Stimulated activated CD4-positive, alpha-beta T cell treated with anti-CD3 and anti-CD28 coated beads, TNF-alpha, amount 100 ng/mL, for 48 hours (primary cell): ENCODE data around the gene ASMT.
A peak's percentile ranks its signal among the peaks of the same experiment; 100 is the strongest.
"Not testable (repeated sequence)": the region's sequence is repeated elsewhere in the genome, so short reads cannot be mapped to it uniquely, and the experiment has no call there.

ENCODE experiments used
- DNase-seq, 3 donors: peaks; one replicate each; pipeline ENCODE4 v3.0.0-alpha.2; 2020; ENCODE audit warnings: low read depth in 3 of 3

ASMT gene

DNA sequence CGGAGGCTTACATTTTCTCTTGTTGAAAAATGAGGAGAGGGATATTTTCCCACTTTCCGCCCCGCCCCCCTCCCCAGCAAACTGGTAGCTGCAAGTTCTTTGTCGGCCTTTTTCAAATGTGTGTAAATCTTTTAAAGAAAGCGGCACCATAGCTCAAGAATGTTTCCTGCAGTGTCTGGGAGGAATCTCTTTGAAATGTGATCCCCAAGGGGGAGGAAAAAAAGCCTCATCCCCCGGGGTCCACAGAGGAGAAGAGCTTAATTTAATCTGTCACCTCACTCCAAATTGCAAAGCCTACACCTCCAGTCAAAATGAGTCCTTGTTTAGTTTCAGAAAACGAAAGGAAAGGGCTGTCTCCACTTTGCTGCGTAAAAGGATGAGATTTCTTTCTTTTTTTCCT lies 34.8 kb downstream of the ASMT start:
- DNase-seq, result no peak

DNA sequence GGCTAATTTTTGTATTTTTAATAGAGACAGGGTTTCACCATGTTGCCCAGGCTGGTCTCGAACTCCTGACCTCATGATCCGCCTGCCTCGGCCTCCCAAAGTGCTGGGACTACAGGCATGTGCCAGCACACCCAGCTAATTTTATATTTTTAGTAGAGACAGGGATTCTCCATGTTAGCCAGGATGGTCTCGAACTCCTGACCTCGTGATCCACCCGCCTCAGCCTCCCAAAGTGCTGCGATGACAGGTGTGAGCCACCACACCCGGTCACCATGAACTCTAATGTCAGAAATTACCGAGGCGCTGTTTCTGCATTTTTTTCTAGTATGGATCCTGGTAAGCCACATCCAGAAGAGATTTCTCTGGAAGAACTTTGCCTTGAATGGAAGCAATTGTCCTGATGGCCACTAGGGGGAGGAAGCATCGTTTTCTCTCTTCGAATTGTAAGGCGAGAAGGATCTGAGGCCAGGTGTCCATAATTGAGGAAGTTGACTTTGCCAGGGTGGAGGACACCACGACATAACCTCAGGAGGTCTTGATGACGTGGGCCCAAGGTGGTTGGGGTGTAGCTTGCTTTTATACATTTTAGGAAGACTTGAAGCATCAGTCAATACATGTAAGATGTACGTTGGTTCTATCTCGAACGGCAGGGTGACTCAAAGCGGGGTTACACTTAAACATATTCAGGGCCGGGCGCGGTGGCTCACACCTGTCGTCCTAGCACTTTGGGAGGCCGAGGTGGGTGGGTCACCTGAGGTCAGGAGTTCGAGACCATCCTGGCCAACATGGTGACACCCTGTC lies 37.4 kb downstream of the ASMT start:
- DNase-seq, result not testable (repeated sequence)

DNA sequence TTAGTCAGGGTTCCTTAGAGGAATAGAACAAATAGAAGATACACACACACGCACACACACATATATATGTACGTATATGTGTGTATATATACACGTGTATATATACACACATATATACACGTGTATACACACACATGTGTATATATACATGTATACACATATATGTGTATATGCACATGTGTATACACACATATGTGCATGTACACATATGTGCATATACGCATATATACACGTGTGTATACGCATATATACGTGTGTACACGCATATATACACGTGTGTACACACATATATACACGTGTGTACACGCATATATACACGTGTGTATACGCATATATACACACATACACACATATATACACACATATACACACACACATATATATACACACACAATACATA lies 41.5 kb downstream of the ASMT start:
- no peak for DNase-seq

DNA sequence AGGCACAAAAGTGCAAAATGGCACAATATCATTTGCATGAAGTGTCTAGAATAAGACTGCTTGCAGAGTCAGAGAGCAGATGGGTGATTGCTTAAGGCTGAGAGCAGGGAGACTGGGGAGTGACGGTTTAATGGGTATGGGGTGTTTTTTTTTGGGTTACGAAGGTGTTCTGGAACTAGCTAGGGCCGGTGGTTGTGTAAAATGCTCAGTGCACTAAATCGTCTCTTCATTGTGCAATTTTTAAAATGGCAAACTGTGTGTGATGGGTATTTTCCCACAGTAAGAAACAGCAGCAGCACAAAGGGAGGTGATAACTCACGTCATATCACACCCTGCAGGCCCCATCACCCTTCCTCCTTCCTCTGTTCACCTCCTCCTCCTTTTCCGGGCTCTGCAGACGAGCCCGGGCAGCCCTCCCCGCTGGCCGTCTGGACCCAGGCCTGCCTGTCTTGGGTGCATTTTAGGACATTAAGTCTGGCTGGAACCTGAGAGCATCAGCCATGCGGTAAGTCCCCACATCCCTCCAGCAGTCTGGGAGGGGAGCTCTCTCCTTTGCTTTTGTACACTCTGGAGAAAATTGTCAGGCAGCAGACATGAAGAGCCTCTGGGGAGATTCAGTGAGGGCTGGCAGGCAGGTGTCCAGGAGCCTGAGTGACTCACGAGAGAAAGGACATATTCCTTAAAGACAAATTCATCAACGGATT lies 42.7 kb downstream of the ASMT start:
- DNase-seq, result peak in 2 of 3 donors; percentile 26 to 52

DNA sequence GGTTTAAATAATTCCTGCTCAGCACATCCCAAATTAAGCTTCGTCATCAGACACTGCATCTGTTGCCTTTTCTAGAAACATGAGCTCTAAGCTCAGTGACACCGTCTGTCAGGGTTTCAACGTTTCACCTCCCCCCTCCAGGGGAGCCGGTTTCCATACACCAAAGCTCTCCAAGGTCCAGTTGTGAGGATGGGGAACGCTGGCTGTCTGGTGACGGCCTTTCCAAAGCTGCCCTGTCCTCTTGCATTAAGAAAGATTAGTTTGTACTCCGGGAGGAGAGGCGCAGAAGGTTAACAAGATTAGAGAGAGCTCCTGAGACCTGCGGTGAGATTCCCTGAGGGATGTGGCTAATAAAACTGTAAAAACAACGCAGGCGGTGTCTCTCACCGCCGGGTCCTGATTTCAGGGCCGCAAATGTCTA lies 43.2 kb downstream of the ASMT start:
- DNase-seq, result no peak

DNA sequence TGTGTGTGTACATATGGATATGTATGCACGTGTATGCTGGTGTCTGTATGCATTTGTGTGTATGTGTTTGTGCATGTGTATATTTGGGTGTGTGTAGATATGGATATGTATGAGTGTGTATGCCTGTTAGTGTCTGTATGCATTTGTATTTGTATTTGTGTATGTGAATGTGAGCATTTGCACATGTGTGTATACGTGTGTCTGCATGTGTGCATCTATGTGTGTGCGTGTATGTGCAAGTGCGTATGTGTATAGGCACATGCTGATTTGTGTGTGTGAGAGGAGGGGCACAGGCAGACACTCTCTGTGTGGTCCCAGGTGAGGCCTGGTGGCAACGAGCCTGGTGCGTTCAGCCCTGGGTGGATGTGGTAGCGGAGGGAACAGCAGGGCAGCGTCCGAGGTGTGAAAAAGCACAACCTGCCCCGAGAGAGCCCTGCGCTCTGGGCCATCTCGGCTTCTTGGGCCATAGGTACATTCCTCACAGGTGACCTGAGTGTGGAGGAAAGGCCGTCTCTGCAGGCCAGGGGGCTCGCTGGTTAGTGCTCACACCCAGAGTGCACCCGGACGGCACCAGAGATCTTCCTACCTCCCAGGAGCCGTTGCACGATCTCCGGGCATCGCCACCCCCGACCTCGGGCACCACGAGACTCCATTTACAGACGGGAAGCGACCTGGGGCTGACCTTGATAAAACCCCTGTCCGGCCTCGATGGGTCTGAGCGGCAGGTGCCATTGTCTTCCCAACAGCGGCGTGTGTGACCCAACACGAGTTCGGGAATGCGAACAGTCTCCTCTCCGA lies 45.0 kb downstream of the ASMT start:
- DNase-seq, result no peak

DNA sequence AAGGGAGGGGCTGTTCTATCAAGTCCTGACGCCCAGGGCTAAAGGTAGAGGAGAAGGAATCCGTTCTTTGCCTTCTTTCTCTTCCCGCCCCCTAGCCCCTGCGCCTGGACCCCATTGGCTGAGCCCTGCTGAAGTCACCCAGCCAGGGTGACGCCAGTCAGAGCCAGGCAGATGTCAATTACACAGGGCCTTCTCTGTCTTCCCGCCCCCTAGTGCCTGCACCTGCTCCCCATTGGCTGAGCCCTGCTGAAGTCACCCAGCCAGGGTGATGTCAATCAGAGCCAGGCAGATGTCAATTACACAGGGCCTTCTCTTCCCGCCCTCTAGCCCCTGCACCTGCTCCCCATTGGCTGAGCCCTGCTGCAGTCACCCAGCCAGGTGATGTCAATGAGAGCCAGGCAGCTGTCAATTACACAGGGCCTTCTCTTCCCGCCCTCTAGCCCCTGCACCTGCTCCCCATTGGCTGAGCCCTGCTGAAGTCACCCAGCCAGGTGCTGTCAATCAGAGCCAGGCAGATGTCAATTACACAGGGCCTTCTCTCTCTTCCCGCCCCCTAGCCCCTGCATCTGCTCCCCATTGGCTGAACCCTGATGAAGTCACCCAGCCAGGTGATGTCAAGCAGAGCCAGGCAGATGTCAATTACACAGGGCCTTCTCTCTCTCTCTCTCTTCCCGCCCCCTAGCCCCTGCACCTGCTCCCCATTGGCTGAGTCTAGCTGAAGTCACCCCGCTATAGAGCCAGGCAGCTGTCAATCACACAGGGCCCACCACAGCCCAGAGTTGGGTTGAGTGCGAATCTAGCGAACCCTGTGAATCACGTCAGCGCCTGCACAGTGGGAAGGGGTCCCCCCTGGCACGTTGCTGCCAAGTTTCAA lies 46.4 kb downstream of the ASMT start:
- peak in 2 of 3 donors; percentile 44 to 92 for DNase-seq

DNA sequence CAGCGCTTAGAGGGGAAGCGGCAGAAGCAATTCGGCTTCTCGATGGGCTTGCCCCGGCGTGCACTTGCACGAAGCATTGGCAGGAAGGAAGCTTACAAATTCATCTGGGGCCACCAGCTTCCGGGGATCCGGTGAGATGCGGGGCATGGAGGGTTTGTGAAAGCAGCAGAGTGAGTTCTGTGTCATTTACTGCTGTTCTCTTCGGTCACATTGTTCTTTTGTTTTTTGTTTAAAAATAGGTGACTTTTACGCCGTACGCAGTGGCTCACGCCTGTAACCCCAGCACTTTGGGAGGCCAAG lies 47.0 kb downstream of the ASMT start:
- DNase-seq, result no peak

DNA sequence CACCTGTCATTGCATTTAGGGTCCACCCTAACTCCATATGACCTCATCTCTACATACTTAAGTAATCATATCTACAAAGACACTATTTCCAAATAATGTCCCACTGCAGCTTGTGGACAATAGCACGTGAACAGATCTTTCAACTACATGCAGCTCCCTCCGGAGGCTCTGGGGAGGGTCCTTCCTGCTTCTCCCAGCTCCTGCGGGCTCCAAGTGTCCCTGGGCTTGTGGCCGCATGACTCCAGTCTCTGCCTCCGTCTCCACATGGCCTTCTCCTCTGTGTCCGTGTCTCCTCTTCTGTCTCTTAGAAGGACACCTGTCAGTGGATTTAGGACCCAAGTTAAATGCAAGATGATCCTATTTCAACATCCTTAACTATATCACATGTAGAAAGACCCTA lies 52.7 kb downstream of the ASMT start:
- no peak for DNase-seq

DNA sequence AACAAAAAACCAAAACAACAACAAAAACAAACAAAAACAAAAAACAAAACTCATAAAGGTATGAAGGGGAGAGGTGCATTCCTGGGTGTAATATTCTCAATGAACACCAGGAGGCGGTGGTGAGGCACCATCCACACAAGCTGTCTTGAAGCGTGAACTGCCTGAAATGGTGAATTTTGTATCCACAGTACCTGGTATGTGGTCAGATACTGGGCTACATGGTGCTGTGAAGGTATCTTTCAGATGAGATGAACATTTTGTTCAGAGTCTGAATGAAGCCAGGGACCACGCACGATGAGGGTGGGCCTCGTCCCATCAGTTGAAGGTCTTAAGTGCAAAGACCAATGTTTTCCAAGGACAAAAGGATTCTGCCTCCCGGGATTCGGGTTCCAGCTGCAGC lies 58.5 kb downstream of the ASMT start:
- no peak for DNase-seq

DNA sequence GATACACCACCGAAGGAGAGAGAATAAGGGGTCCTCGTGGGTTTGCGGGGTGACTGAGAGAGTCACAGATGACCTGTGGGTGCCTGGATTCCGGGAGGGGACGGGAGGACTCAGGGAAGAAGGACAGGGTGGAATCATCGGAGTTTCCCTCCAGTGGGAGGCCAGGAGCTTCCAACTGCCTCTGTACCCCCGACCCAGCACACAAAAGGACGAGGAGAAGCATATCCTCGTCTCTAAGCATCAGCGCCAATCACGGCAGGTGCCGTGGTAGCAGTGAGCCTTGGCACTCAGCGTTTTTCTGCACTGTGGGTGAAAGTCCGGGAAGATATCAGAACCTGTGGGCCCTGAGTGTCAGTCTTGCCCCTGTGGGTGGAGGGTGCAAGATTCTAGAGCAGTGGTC lies 62.0 kb downstream of the ASMT start:
- no peak for DNase-seq

DNA sequence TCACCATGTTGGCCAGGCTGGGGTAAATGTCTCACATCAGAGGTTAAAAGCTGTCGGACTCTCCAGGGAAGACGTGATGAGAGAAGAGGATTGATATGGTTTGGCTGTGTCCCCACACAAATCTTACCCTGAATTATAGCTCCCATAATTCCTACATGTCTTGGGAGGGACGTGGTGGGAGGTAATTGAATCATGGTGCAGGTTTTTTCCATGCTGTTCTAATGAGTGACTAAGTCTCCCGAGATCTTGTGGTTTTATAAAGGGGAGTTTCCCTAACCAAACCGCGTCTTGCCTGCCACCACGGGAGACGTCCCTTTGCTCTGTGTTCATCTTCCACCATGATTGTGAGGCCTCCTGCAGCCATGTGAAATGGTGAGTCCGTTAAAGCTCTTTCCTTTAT lies 64.4 kb downstream of the ASMT start:
- no peak for DNase-seq

DNA sequence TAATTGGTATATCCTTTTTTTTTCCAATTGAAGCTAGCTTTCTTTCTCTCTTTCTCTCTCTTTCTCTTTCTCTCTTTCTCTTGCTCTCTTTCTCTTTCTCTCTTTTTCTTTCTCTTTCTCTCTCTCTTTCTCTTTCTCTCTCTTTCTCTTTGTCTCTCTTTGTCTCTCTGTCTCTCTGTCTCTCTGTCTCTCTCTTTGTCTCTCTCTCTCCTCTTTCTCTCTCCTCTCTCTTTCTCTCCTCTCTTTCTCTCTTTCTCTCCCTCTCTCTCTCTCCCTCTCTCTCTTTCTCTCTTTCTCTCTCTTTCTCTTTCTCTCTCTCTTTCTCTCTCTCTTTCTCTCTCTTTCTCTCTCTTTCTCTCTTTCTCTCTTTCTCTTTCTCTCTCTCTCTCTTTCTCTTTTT lies 66.6 kb downstream of the ASMT start:
- DNase-seq, result no peak

DNA sequence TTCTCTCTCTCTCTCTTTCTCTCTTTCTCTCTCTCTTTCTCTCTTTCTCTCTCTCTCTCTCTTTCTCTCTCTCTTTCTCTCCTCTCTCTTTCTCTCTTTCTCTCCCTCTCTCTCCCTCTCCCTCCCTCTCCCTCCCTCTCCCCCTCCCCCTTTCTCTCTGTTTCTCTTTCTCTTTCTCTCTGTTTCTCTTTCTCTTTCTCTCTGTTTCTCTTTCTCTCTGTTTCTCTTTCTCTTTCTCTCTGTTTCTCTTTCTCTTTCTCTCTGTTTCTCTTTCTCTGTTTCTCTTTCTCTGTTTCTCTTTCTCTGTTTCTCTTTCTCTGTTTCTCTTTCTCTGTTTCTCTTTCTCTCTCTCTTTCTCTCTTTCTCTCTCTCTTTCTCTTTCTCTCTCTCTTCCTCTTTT lies 67.0 kb downstream of the ASMT start:
- DNase-seq, result not testable (repeated sequence)

DNA sequence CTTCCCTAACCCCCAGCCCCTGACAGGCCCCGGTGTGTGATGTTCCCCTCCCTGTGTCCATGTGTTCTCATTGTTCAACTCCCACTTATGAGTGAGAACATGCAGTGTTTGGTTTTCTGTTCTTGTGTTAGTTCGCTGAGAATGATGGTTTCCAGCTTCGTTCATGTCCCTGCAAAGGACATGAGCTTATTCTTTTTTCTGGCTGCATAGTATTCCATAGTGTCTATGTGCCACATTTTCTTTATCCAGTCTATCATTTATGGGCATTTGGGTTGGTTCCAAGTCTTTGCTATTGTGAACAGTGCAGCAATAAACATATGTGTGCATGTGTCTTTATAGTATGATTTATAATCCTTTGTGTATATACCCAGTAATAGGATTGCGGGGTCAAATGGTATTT lies 67.6 kb downstream of the ASMT start:
- DNase-seq, result not testable (repeated sequence)

DNA sequence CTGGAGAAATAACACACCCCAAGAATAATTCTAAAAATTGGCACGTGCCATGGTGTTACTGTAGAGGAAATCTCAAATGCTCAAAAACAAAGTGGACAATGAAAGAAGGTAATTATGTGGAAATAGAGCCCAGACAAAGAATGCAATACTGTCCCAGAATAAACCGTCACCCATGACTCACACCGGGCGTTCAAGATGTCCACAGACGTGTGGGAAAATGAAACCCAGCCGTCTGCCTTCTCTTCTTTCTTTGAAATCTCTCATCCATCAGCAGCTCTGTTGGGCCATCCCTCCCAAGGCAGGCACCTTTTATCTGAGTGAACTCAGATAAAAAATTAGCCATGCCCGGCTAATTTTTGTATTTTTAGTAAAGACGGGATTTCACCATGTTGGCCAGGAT lies 70.0 kb downstream of the ASMT start:
- DNase-seq, result not testable (repeated sequence)

DNA sequence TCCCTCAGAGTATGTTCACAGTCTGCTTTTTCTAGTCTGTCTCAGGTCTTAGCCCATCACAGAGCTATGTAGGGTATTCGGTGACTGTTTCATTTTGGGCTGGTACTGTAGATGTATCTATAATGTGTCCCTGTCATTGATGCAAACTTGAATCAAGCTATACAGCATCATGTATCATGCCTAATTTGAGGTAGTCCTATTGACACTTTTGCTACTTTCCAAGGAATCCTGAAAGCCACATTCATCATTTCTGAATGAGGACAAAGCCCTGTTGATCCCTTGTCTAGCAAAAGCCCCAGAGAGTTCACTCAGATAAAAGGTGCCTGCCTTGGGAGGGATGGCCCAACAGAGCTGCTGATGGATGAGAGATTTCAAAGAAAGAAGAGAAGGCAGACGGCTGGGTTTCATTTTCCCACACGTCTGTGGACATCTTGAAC lies 70.6 kb downstream of the ASMT start:
- not testable (repeated sequence) for DNase-seq

DNA sequence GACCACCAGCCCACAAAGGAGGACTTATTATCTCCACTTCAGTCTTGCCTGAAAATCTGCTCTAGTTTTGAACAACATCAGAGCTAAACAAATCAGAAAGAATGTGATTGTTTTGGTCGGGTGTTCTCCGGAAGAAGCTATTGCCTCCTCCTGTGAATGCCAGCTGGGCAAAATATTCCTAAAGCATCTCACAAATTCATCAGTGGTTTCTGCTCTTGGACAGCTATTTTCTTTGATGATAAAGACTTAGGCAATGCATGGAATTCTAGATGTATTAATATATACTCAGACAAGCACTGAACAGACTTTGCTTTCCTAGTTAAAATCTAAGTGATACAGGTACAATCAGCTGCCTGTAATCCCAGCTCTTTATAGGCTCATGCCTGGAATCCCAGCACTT lies 71.8 kb downstream of the ASMT start:
- no peak for DNase-seq
